B cell (primary cell): ENCODE results near the gene ADSS1.

Source experiments
- CTCF ChIP-seq: fragments of 200-600 bp; IDR thresholded peaks from one replicate; pipeline ENCODE4 v1.8.0; 2022; ENCODE audit warnings: antibody characterized with exemption, mild to moderate bottlenecking
- EZH2 ChIP-seq: IDR thresholded peaks from 2 replicates; pipeline ENCODE4 v1.6.1; 2012; ENCODE audit warnings: borderline replicate concordance, low read depth, mild to moderate bottlenecking, moderate library complexity, low read length; ENCODE audit not compliant: insufficient read depth, poor library complexity, severe bottlenecking

GRCh38 chr14:104771918-104772706 lies 48.1 kb downstream of the ADSS1 start:
- TF ChIP-seq EZH2, result no peak
- no peak for TF ChIP-seq CTCF
